Activated CD4-positive, CD25-positive, alpha-beta regulatory T cell (primary cell): Measurements from ENCODE around the gene NBDY.

Experiments used
- DNase-seq, 4 experiments: peaks; one replicate each; lab custom pipeline; 2025; lab: John Stamatoyannopoulos, UW

The NBDY gene

DNA sequence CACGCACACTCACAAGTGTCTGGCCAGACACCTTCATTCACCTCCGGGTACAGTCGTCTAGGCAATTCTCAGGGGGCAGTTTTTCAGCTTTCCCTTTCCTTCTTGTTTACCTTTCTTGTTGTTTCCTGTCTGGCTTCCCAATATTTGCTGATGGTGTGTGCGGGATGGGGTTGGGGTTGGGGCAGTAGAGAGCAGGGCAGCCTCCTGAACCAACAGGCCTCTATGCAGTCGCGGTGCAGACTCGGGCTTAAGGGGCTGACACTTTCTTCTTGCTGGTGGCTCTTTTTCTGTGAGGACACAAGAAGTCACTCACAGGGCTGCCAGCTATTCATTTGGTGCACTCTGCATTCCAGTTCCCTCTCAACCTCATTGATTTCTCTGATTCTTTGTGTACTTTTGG lies 56.4 kb downstream of the NBDY start:
- no peak for DNase-seq

GRCh38 chrX:56786889-56787733 lies 58.1 kb downstream of the NBDY start:
- no peak for DNase-seq

DNA sequence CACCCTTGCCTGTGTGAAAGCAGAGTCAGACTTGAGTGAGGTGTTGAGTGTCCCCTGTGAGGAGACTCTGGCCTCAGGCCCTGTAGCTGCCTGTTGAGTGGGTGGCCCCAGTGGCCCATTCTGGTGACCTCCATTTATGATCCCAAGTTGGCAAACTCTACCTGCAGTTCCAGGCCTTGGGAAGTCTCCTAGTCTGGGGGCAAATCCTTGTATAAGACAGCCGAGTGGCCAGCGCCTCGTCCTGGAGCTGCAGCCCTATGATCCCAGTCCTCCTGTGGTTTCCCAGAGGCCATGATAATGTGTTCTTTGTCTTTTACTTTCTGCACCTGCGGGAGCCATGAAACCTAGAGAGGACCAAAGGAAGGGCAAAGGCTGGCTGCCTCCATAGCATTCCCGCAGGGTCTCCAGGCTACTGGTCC lies 58.7 kb downstream of the NBDY start:
- no peak for DNase-seq

DNA sequence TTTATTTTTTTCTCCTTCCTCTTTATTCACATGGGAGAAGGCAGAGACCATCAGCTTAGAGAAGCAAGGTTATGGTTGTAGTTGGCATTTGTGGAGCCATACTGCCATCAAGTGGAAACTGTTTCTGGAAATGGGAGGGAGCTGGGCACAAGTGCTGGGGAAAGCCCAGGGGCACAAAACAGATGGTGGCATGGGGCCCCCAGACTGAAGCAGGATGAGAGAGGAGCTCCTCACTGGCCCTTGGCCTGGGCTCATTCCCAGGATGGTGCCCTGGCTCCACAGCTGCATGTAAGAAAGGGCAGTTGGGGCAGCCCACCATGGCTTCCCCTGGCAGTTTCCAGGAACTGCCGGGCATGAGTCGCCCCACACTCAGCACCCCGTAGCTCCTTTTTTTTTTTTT lies 59.2 kb downstream of the NBDY start:
- no peak for DNase-seq

- no peak for DNase-seq
Measured at GRCh38 chrX:56788717-56789122, 59.7 kb downstream of the NBDY start.

- no peak for DNase-seq
Measured at GRCh38 chrX:56789518-56790070, 60.6 kb downstream of the NBDY start.

- DNase-seq: no peak
Measured at GRCh38 chrX:56790778-56791177, 61.7 kb downstream of the NBDY start.

DNA sequence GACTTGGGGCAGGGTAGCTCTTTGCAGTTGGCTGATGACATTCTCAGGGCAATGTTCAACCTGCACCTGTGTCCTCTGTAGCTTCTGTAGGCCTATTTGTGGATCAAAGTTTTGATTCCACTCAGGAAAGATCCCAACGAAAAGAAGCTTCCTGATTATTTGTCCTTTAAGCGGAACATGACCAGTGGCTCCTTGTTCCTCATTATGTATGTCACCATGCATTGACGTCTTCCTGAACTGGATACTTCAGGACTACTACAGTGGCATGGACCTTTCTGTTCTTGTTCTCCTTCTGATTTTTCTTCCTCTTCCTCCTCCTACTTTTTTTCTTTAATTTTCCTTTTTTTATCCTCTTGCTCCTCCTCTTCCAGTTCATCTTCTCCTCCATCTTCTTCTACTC lies 62.4 kb downstream of the NBDY start:
- no peak for DNase-seq

DNA sequence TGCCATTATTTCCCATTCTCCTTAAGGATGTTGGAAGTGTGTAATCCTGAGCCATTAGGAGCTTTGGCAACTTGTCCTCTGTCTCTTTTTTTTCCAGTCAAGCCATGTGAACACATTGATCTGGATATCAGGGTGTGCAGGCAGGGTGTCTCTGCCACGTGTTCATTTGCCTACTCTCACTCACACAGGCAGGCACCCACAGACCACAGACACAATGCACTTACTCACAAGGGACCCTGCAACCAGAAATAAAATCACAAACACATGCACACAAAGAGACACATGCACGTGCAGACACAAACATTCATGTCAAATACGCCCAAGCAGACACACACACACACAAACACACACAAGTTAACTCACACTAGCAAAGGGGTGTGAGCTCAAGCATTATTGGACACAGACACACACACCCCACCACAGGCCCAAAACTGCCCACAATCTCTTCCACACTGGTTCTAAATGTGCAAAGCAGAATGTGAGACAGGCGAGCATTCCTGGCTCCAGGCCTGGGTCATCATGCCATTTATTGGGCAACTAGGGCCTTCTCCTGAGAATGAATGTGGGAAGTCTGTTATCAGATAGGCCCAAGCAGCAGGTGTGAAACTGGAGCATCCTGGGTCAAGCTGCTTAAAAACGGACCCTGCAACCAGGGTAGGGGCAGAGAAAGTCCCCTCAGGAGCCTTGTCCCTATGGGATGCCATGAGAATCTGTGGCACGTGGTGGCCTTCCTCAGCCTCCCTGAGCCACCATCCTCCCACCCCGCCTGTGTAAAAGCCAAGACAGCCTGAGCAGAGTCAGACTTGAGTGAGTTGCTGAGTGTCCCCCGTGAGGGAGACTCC lies 63.4 kb downstream of the NBDY start:
- no peak for DNase-seq

- DNase-seq: no peak
Measured at GRCh38 chrX:56793112-56793430, 64.0 kb downstream of the NBDY start.

DNA sequence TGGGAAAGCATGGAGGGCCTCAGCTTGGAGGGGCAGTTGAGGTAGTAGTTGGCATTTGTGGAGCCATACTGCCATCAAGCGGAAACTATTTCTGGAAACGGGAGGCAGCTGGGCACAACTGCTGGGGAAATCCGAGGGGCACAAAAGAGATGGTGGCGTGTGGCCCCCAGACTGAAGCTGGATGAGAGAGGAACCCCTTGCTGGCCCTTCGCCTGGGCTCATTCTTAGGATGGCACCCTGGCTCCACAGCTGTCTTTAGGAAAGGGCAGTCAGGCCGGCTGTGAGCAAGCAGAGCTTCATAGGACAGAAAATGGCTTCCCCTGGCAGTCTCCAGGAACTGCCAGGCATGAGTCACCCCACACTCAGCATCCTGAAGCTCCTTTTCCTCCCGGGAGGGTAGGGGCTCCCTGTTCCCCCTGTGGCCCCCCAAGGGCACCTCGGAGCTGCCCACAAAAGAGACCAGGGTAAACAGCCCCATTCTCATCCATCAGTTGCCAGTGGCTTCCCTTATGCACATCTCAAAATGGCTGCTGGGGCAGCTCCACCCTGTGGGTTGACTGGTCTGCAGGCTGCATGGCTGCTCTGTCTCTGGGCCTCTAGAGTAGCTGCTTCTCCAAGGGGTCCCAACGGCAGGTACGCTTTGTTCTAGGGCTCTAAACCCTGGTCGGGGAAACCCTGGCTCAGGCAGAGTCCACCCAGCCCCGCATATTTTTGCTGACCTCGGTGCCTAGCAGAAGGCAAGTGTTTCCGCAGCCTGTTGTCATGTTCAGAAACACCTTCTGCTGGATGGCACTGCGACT lies 64.7 kb downstream of the NBDY start:
- DNase-seq: no peak

- no peak for DNase-seq
Measured at GRCh38 chrX:56794404-56795230, 65.6 kb downstream of the NBDY start.

DNA sequence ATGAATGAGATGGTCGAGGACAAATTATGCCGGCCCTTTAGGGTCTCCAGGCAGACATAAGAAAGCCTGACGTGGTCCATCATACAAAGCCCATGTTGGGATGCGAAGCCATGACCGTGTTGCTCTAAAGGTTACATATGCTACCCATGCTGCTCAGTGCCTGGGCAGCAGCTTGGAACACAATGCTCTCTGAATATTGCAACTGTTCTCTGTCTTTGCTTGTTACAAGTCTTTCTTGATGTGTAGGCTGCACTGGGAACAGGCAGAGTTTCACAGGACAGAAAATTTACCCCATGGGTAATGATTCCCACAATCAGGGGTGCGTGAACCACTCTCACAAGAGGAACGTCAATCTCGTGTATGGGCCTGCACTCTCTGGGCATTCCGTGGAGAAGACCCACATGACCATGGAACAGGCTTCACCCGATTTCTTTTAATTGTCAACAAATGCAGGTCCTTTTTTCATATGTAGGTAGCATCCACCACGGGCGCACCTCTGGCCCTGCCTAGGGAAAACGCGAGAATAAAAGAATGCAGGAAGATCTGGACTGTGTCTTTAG lies 66.3 kb downstream of the NBDY start:
- DNase-seq: no peak

DNA sequence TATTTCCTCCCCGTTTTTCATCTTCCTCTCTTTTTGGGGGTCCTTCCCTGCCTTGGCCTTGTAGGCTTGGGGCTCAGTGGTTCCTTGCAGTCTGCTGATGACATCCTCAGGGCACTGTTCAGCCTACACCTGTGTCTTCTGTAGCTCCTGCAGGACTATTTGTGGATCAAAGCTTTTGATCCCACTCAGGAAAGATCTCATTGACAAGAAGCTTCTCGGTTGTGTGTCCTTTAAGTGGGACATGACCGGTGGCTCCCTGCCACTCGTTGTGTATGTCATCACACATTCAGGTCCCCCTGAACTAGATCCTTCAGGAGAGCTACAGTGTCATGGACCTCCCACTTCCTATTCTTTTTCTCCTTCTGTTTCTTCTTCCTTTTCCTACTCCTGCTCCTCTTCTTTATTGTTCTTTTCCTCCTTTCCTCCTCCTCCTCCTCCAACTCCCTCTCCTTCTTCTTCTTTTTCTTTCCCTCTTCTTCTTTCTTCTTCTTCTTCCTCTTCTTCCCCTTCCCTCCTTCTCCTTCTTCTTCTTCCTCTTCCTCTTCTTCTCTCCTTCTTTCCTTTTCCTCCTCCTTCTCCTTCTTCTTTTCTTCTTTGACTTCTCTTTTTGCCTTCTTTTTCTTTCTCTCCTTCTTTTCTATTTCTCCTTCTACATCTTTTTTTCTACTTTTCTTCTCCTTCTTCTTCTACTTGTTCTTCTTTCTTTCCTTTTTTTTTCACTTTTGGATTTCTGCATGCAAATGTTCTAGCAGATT lies 67.8 kb downstream of the NBDY start:
- no peak for DNase-seq

DNA sequence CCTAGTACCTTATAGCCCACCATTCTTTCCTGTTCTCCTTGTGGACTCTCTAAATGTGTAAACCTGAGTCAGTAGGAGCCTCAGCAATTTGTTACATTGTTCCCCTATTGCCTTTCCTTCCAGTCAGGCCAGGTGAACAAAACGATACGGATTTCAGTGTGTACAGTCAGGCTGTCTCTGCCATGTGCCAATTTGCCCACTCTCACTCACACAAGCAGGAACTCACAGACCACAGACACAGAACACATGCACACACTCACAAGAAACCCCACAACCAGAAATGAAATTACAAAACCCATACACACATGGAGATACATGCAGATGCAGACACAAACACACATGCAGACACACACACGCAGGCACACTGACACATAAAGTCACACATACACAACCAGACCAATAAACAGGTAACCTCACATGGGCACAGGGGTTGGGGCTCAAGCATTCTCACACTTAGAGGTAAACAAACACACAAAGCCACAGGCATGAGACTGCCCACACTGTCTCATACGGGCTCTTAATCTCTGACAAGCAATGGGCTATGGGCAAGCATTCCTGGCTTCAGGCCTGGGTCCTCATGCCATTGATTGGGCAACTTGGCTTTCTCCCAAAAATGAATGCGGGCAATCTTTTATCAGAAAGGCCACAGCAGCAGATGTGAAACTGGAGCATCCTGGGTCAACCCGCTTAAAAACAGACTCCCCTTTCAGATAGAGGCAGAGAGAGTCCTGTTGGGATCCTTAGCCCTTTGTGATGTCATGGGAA lies 68.7 kb downstream of the NBDY start:
- no peak for DNase-seq

DNA sequence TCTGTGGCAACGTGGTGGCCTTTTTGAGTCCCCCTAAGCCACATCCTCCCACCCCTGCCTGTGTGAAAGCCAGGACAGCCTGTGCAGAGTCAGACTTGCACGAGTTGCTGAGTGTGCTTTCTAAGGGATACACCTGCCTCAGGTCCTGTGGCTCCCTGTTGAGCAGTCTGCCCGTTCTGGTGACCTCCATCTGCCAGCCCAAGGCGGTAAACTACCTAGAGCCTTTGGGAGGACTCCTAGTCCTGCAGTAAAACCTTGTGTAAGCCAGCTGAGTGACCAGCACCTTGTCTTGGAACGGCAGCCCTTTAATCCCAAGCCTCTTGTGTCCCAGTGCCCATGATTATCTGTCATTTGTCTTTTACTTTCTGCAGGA lies 69.3 kb downstream of the NBDY start:
- no peak for DNase-seq

- DNase-seq: no peak
Measured at GRCh38 chrX:56798866-56799758, 70.1 kb downstream of the NBDY start.

DNA sequence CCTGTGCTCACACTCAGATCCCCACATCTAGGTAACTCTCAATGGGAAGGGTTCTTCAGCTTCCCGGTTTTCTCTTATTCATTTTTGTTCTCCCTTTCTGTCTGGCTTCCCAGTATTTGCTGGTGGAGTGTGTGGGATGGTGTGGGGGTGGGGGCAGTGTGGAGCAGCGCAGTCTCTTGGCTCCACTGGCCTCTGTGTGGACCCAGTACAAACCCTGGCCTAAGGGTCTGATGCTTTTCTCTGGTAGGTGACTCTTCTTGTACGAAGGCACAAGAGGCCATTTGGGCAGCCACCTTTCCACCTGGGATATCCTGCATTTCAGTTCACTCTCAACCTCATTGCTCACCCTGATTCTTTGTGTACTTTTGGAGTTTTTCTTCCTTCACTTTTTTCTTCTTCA lies 71.3 kb downstream of the NBDY start:
- DNase-seq: no peak

DNA sequence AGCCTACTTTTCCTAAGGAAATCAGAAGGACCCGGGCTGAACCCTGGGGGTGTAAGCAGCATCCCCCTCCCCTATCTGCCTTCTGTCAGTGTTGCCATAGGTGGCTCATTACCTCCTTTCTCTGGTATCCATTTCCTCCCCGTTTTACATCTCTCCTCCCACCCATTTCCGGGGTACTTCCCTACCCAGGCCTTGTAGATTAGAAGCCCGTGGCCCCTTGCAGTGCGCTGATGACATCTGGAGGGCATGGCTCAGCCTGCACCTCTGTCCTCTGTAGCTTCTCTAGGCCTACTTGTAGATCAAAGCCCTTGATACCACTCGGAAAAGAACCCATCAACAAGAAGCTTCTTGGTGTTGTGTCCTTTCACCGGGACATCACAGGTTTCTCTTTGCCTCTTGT lies 71.8 kb downstream of the NBDY start:
- DNase-seq: peak in 2 of 4 experiments; percentile 5 to 11
